Ascending aorta (tissue), 2 donors: ENCODE measurements around the gene SCYGR8. TPM values are rescaled to one million over a fixed set of nuclear protein-coding genes. Genes with fewer than 3 reads are reported as not detected.

ENCODE experiments used
- DNase-seq, 2 donors: peaks; one replicate each; pipeline ENCODE4 v3.0.0-alpha.2; 2019; ENCODE audit warnings: low spot score in 2 of 2
- H3K27ac ChIP-seq, 2 donors: fragments of 200-600 bp; sonication (generic); one replicate each; pipeline ENCODE4 v1.5.1; 2016 to 2017; ENCODE audit warnings: mild to moderate bottlenecking in 1 of 2
- H3K27me3 ChIP-seq: fragments of 200-600 bp; sonication (generic); one replicate; pipeline ENCODE4 v1.5.1; 2017
- H3K36me3 ChIP-seq, 2 donors: fragments of 200-600 bp; sonication (generic); one replicate each; pipeline ENCODE4 v1.5.1; 2016
- H3K4me1 ChIP-seq, 2 donors: fragments of 200-600 bp; sonication (generic); one replicate each; pipeline ENCODE4 v1.5.1; 2016 to 2017; ENCODE audit warnings: mild to moderate bottlenecking in 1 of 2
- H3K4me3 ChIP-seq, 2 donors: fragments of 200-600 bp; sonication (generic); one replicate each; pipeline ENCODE4 v1.5.1; 2016 to 2017; ENCODE audit warnings: mild to moderate bottlenecking in 1 of 2
- H3K9me3 ChIP-seq, 2 donors: fragments of 200-600 bp; sonication (generic); one replicate each; pipeline ENCODE4 v1.5.1; 2016
- CTCF ChIP-seq, 3 experiments: fragments of 200-600 bp in 2 of 3; fragments of 450-650 bp in 1 of 3; sonication (generic) in 2 of 3; IDR thresholded peaks; one replicate each; pipeline ENCODE4 v1.5.1; 2016 to 2019; ENCODE audit warnings: antibody characterized with exemption in 3 of 3, mild to moderate bottlenecking in 1 of 3, moderate library complexity in 1 of 3
- intact Hi-C: fragments of 100-400 bp; cut with DNase I; formaldehyde crosslinking; loops from one replicate; pipeline ENCODE4 v1.15.1; 2023
- total RNA-seq: library from RNA; depleted of rRNA; stranded (reverse); fragments of >200 nt; gene quantifications from one replicate; pipeline ENCODE4 v1.1.0, GENCODE V29; 2016

SCYGR8 gene
- total RNA-seq, 1 donor from 2014 or later: not detected

- intact Hi-C loops: loop anchor here (1.0 to 2.0 kb wide), 4 partner anchors 49 to 360 kb away; partner anchors contain the start of gene AGFG1
- no peaks in the 10 kb centered on the region for H3K9me3 ChIP-seq
- peak overlapping the region; percentile 29 to 60 for H3K27ac ChIP-seq
- H3K36me3 ChIP-seq: no peaks in the 10 kb centered on the region
- TF ChIP-seq CTCF (IDR thresholded peaks at IDR 0.05): no peak
- DNase-seq: no peak
- no peaks in the 10 kb centered on the region for H3K27me3 ChIP-seq
- no peak overlapping the region for H3K4me3 ChIP-seq
- peaks cover 0 to 11% of the 10 kb centered on the region in 2 donors for H3K4me1 ChIP-seq
Measured at GRCh38 chr2:227765788-227766372, 20.2 kb downstream of the SCYGR8 start.

GRCh38 chr2:227766373-227766883, 20.7 kb downstream of the SCYGR8 start:
- Histone ChIP-seq H3K4me3 (no peak overlapping the region), H3K36me3 (no peaks in the 10 kb centered on the region), H3K27me3 (no peaks in the 10 kb centered on the region), H3K27ac (peak overlapping the region; percentile 29 to 60), H3K9me3 (no peaks in the 10 kb centered on the region), H3K4me1 (peaks cover 0 to 11% of the 10 kb centered on the region in 2 donors)
- TF ChIP-seq CTCF (IDR thresholded peaks at IDR 0.05): peak; percentile 82 to 85 (median 85)
- DNase-seq: peak in 1 of 2 donors; percentile 91
- intact Hi-C loops: loop anchor here (1.0 to 2.0 kb wide), 4 partner anchors 49 to 360 kb away; partner anchors contain the start of gene AGFG1

- Histone ChIP-seq H3K4me3 (no peak overlapping the region), H3K36me3 (no peaks in the 10 kb centered on the region), H3K27ac (no peak overlapping the region), H3K9me3 (no peaks in the 10 kb centered on the region), H3K27me3 (no peaks in the 10 kb centered on the region), H3K4me1 (peaks cover 0 to 8% of the 10 kb centered on the region in 2 donors)
- DNase-seq: no peak
- intact Hi-C loops: loop anchor here (2.0 kb wide), 1 partner anchor 295 kb away; the partner anchor contains the start of gene AGFG1
- TF ChIP-seq CTCF (IDR thresholded peaks at IDR 0.05): no peak
Measured at GRCh38 chr2:227767830-227768229, 22.1 kb downstream of the SCYGR8 start.

GRCh38 chr2:227772197-227772661, 26.5 kb downstream of the SCYGR8 start:
- Histone ChIP-seq H3K4me3 (no peak overlapping the region), H3K9me3 (no peaks in the 10 kb centered on the region), H3K4me1 (no peaks in the 10 kb centered on the region), H3K27ac (no peak overlapping the region), H3K36me3 (no peaks in the 10 kb centered on the region), H3K27me3 (no peaks in the 10 kb centered on the region)
- TF ChIP-seq CTCF (IDR thresholded peaks at IDR 0.05): no peak
- DNase-seq: no peak
- intact Hi-C loops: no loop called here

- Histone ChIP-seq H3K27ac (no peak overlapping the region), H3K4me3 (no peak overlapping the region), H3K9me3 (no peaks in the 10 kb centered on the region), H3K27me3 (no peaks in the 10 kb centered on the region), H3K4me1 (no peaks in the 10 kb centered on the region), H3K36me3 (no peaks in the 10 kb centered on the region)
- no peak for TF ChIP-seq CTCF (IDR thresholded peaks at IDR 0.05)
- no peak for DNase-seq
- intact Hi-C loops: no loop called here
Measured at GRCh38 chr2:227772932-227773331, 27.2 kb downstream of the SCYGR8 start.
